Activated T-cell treated with anti-CD3 and anti-CD28 coated beads, Interleukin-2, amount 50 U/mL, for 24 hours (primary cell): ENCODE measurements around the gene HACD2.
"Not testable (repeated sequence)": the region's sequence is repeated elsewhere in the genome, so short reads cannot be mapped to it uniquely, and the experiment has no call there.

Experiments
- DNase-seq: peaks from one replicate; pipeline ENCODE4 v3.0.0-alpha.2; 2020
- H3K27ac Mint-ChIP-seq: 2 replicates; pipeline ENCODE4 v1.8.0; 2020; ENCODE audit warnings: mild to moderate bottlenecking, mixed read lengths
- H3K27me3 Mint-ChIP-seq: 2 replicates; pipeline ENCODE4 v1.8.0; 2020; ENCODE audit warnings: mixed read lengths
- H3K36me3 Mint-ChIP-seq: 2 replicates; pipeline ENCODE4 v1.8.0; 2020; ENCODE audit warnings: low read depth, mixed read lengths
- H3K4me1 Mint-ChIP-seq: 2 replicates; pipeline ENCODE4 v1.8.0; 2020; ENCODE audit warnings: low read depth, mixed read lengths
- H3K4me3 Mint-ChIP-seq: 2 replicates; pipeline ENCODE4 v1.8.0; 2020; ENCODE audit warnings: mild to moderate bottlenecking, moderate library complexity, mixed read lengths
- H3K9me3 Mint-ChIP-seq: 2 replicates; pipeline ENCODE4 v1.8.0; 2020; ENCODE audit warnings: mixed read lengths

The HACD2 gene

GRCh38 chr3:123508178-123508577 lies 76.7 kb downstream of the HACD2 start:
- no peaks in the 10 kb centered on the region for H3K4me1 Mint-ChIP-seq
- H3K4me3 Mint-ChIP-seq = no peak overlapping the region
- no peaks in the 10 kb centered on the region for H3K27me3 Mint-ChIP-seq
- DNase-seq = no peak
- no peak overlapping the region for H3K27ac Mint-ChIP-seq
- no peaks in the 10 kb centered on the region for H3K9me3 Mint-ChIP-seq
- H3K36me3 Mint-ChIP-seq = peaks cover 45% of the 10 kb centered on the region

- DNase-seq = no peak
- Mint-ChIP-seq H3K36me3 (peaks cover 36% of the 10 kb centered on the region), H3K27ac (no peak overlapping the region), H3K4me3 (no peak overlapping the region), H3K27me3 (no peaks in the 10 kb centered on the region), H3K9me3 (no peaks in the 10 kb centered on the region), H3K4me1 (no peaks in the 10 kb centered on the region)
Measured at GRCh38 chr3:123505820-123506219, 79.0 kb downstream of the HACD2 start.

DNA sequence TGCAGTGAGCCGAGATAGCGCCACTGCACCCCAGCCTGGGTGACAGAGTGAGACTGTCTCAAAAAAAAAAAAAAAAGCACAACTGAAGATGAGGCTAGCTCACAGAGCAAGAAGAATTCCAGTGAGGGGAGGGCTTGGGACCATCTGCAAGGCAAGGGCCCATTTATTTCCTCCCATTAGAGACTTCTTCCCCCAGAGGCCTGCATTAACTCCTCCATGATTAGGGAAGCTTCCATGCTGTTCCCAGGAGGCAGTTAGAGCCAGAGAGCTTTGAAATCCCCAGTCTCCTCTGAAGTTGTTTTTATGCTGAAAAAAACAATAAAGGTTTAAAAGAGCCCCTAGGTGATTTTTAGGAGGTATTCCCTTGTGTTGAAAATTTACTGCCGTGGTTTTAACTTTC lies 81.7 kb downstream of the HACD2 start:
- no peaks in the 10 kb centered on the region for H3K4me1 Mint-ChIP-seq
- H3K36me3 Mint-ChIP-seq = peaks cover 53% of the 10 kb centered on the region
- H3K4me3 Mint-ChIP-seq = no peak overlapping the region
- H3K27me3 Mint-ChIP-seq = no peaks in the 10 kb centered on the region
- H3K9me3 Mint-ChIP-seq = no peaks in the 10 kb centered on the region
- DNase-seq = no peak
- no peak overlapping the region for H3K27ac Mint-ChIP-seq

DNA sequence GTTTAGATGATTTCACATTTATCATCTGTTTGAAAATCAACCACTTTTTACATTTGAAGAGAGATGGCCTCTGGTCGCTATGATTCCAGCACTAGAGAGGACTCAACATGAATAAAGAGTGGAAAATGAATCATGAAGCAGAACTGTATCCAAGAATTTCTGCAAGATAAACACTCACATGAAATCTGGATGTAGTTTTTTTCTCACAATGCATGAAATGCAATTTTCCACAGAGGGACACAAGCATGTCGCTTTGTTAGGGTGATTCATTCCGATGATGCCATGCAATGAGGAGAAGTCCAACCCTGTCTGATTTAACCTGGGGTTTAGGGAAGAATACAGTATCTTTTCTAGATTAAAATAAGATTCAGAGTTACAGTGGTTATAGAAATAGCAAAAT lies 85.5 kb downstream of the HACD2 start:
- Mint-ChIP-seq H3K4me1 (no peaks in the 10 kb centered on the region), H3K4me3 (no peak overlapping the region), H3K27ac (no peak overlapping the region), H3K9me3 (no peaks in the 10 kb centered on the region), H3K36me3 (peaks cover 60% of the 10 kb centered on the region), H3K27me3 (no peaks in the 10 kb centered on the region)
- no peak for DNase-seq

DNA sequence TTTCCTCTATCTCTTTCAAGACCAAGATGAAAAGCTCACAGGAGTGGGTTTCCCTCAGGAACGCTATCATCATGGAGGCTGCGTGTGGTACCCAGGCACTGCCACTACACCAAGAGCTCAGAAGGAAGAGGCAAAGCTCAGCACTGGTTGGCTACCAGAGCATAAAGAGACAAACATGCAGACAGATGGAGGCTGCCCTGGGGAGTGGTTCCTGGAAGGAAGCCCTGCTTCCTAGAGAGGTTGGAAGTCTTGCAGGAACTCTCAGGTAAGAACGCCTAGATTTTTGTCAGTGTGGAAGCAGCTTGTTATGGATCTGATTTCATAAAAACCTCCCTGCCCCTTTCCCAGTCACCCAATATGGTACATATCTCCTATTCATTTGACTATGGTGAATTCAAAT lies 86.1 kb downstream of the HACD2 start:
- H3K4me1 Mint-ChIP-seq = no peaks in the 10 kb centered on the region
- no peak overlapping the region for H3K27ac Mint-ChIP-seq
- peaks cover 66% of the 10 kb centered on the region for H3K36me3 Mint-ChIP-seq
- no peaks in the 10 kb centered on the region for H3K9me3 Mint-ChIP-seq
- H3K27me3 Mint-ChIP-seq = no peaks in the 10 kb centered on the region
- no peak overlapping the region for H3K4me3 Mint-ChIP-seq
- DNase-seq = no peak

DNA sequence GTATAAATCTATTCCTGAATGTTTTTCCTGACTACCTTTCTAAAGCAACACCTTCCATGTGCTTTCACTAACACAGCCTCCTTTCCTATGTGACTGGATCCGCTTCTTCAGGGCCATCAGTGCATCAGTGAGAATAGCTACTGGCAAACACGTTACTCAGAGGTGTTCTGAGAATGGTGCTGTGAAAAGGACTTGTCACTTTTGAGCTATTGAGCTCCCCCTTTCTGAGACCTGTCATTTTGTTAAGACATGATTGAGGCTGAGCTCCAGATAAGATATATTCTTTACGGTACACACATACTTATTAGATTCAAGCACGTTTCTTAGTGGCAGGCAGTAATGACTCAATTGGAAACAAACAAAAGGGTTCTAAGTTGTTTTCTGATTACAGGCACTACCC lies 90.9 kb downstream of the HACD2 start:
- Mint-ChIP-seq H3K27ac (no peak overlapping the region), H3K36me3 (peaks cover 62% of the 10 kb centered on the region), H3K27me3 (no peaks in the 10 kb centered on the region), H3K4me3 (no peak overlapping the region), H3K9me3 (no peaks in the 10 kb centered on the region), H3K4me1 (peaks cover 5% of the 10 kb centered on the region)
- DNase-seq = no peak

GRCh38 chr3:123491966-123492587 lies 92.8 kb downstream of the HACD2 start:
- DNase-seq = no peak

DNA sequence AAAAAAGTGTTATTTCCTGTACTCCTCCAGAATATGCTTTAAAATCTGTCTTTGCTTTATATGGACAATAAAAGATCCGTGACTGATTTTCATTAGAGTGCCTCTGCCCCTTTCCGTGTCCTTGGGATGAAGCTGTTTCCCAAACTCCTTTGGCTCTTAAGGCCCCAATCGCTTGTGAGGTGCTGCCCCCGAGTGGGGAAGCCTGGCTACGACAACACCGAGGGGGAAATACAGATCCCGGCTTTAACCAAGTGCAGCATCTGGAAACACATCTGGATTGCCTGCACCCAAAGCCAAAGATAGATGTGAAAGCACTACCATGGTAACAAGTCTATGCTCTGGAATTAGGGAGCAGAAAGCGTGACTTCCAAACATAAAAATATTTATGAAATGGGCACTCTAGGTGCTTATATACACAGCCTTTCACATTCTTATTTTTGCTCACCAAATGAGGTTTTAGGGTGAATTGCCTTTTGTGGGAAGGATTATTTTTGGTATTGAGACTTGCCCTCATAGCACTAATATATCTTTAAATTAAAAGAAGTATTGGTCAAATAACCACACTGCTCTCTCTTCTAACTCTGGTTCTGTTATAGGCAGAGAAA lies 95.4 kb downstream of the HACD2 start:
- Mint-ChIP-seq H3K27me3 (no peaks in the 10 kb centered on the region), H3K36me3 (peaks cover 30% of the 10 kb centered on the region), H3K4me1 (peaks cover 5% of the 10 kb centered on the region), H3K4me3 (no peak overlapping the region), H3K27ac (no peak overlapping the region), H3K9me3 (no peaks in the 10 kb centered on the region)
- peak; percentile 61 for DNase-seq

More at GRCh38 chr3:123491966-123492587, 92.8 kb downstream of the HACD2 start:
- Mint-ChIP-seq H3K27me3 (no peaks in the 10 kb centered on the region), H3K36me3 (peaks cover 47% of the 10 kb centered on the region), H3K9me3 (no peaks in the 10 kb centered on the region), H3K4me3 (no peak overlapping the region), H3K4me1 (peaks cover 5% of the 10 kb centered on the region), H3K27ac (no peak overlapping the region)

GRCh38 chr3:123488645-123489347 lies 96.1 kb downstream of the HACD2 start:
- H3K4me3 Mint-ChIP-seq = no peak overlapping the region
- H3K4me1 Mint-ChIP-seq = peaks cover 5% of the 10 kb centered on the region
- DNase-seq = no peak
- H3K27me3 Mint-ChIP-seq = no peaks in the 10 kb centered on the region
- no peak overlapping the region for H3K27ac Mint-ChIP-seq
- H3K9me3 Mint-ChIP-seq = no peaks in the 10 kb centered on the region
- H3K36me3 Mint-ChIP-seq = peaks cover 23% of the 10 kb centered on the region

- not testable (repeated sequence) for H3K9me3 Mint-ChIP-seq, H3K27ac Mint-ChIP-seq
- peaks cover 13% of the 10 kb centered on the region for H3K36me3 Mint-ChIP-seq
Measured at GRCh38 chr3:123487063-123487462, 97.8 kb downstream of the HACD2 start.

DNA sequence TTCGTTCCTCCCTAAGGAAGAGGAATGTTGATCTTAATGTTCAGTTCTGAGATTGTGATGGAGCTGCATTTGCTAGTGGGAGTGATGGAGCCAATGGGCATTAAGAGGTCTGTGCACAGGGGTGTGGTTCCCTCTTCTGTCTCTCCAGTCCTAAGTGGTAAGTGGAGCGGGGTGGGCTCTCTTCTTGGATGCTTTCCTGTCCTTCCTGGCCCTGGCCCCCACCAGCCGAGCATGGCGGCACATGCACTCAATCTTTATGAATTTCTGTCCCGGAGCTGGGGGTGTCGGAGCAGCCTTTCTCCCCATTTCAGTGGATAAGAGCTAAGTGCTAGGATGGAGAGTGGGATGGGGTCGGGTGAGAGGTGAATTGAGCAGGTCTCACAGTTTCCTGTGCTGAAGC lies 98.4 kb downstream of the HACD2 start:
- no peak overlapping the region for H3K27ac Mint-ChIP-seq
- H3K4me1 Mint-ChIP-seq = no peaks in the 10 kb centered on the region
- no peak overlapping the region for H3K4me3 Mint-ChIP-seq
- DNase-seq = no peak
- H3K9me3 Mint-ChIP-seq = no peaks in the 10 kb centered on the region
- H3K27me3 Mint-ChIP-seq = no peaks in the 10 kb centered on the region
- H3K36me3 Mint-ChIP-seq = peaks cover 10% of the 10 kb centered on the region

More at GRCh38 chr3:123487063-123487462, 97.8 kb downstream of the HACD2 start:
- H3K4me3 Mint-ChIP-seq, H3K27me3 Mint-ChIP-seq, H3K4me1 Mint-ChIP-seq, DNase-seq: not testable (repeated sequence)

GRCh38 chr3:123485551-123485950 lies 99.3 kb downstream of the HACD2 start:
- no peaks in the 10 kb centered on the region for H3K4me1 Mint-ChIP-seq
- no peak overlapping the region for H3K27ac Mint-ChIP-seq
- peaks cover 3% of the 10 kb centered on the region for H3K27me3 Mint-ChIP-seq
- no peak overlapping the region for H3K4me3 Mint-ChIP-seq
- H3K36me3 Mint-ChIP-seq = peaks cover 2% of the 10 kb centered on the region
- no peaks in the 10 kb centered on the region for H3K9me3 Mint-ChIP-seq
- no peak for DNase-seq

DNA sequence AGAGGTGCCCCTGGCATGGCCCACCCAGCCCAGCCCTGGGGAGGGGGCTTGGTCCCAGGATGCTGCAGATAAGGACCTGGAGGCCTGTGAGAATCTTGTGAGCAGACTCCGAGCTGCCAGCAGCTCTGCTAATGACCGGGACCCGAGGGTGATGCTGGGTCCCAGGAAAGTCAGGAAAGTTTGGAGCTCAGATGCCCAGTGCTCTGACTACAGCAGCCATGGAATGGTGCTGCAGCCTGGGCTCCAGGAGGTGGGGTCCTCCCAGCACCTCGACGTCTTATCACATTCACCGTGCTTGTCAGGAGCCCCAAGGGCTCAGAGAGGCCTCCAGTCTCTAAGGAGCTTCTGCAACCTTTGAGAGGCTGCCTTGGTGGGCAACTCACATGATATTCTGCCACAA lies 101.7 kb downstream of the HACD2 start:
- no peak for DNase-seq
- H3K4me1 Mint-ChIP-seq = no peaks in the 10 kb centered on the region
- H3K27me3 Mint-ChIP-seq = peaks cover 8% of the 10 kb centered on the region
- no peaks in the 10 kb centered on the region for H3K9me3 Mint-ChIP-seq
- no peak overlapping the region for H3K4me3 Mint-ChIP-seq
- H3K36me3 Mint-ChIP-seq = no peaks in the 10 kb centered on the region
- H3K27ac Mint-ChIP-seq = no peak overlapping the region

DNA sequence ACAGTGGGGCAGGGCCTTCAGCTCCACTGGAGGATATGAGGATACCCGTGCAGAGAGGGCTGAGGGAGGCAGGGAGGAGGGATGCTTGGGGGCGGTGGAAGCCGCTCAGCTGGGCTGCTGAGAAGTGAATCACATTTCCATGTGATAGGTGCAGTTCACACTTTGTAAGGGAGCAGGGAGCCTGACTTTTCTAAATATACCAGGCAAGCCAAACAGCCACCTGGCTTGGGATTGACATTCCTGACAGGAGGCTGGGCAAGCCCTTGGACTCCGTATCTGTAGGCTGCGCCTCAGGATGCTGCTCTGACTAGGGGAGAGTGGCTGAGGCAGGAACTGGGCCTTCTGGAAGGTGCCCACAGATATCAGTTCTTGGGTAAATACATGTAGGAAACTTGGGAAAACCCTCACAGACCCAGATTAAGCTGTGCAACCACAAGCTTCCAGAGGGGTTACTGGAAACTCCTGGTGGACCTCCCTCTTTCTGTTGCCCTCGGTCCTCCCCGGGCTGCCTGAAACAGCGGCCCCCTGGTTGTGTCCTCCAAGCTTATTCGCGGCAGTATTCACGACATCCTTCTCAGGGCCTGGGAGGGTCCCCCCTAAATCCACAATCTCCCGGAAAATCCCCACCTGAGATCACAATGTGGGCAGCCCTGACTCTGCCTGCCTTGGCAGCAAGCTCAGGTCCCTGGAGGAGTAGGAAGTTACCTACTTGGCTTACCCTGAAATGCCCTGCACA lies 103.0 kb downstream of the HACD2 start:
- no peak for DNase-seq
- Mint-ChIP-seq H3K9me3 (no peaks in the 10 kb centered on the region), H3K4me3 (no peak overlapping the region)

GRCh38 chr3:123481071-123481470 lies 103.8 kb downstream of the HACD2 start:
- no peaks in the 10 kb centered on the region for H3K4me1 Mint-ChIP-seq
- H3K27ac Mint-ChIP-seq = no peak overlapping the region
- H3K9me3 Mint-ChIP-seq = no peaks in the 10 kb centered on the region

More for the DNA sequence above, 103.0 kb downstream of the HACD2 start:
- Mint-ChIP-seq H3K36me3 (no peaks in the 10 kb centered on the region), H3K27me3 (peaks cover 17% of the 10 kb centered on the region), H3K4me1 (no peaks in the 10 kb centered on the region), H3K27ac (no peak overlapping the region)

More at GRCh38 chr3:123481071-123481470, 103.8 kb downstream of the HACD2 start:
- no peak overlapping the region for H3K4me3 Mint-ChIP-seq
- H3K27me3 Mint-ChIP-seq = peaks cover 23% of the 10 kb centered on the region
- no peaks in the 10 kb centered on the region for H3K36me3 Mint-ChIP-seq
- DNase-seq = no peak
